Measurements from ENCODE around the gene TRIM13.

TRIM13 gene

GRCh38 chr13:50037788-50038187, 40.9 kb downstream of the TRIM13 start:
- DNase-seq (ENCODE audit: low spot score): no peak
- H3K4me1 ChIP-seq (ENCODE audit: control insufficient read depth in 2 of 2, insufficient read depth in 1 of 2, low read depth in 1 of 2, low read length in 2 of 2): no peaks in the 10 kb centered on the region
- H3K27me3 ChIP-seq (ENCODE audit: control insufficient read depth in 3 of 3, insufficient read depth in 3 of 3, low read depth in 1 of 3, low read length in 3 of 3): no peaks in the 10 kb centered on the region

GRCh38 chr13:50038266-50038665, 41.4 kb downstream of the TRIM13 start:
- Histone ChIP-seq H2BK15ac (ENCODE audit: low read length) (no peak overlapping the region), H3K4ac (ENCODE audit: low read length) (no peak overlapping the region), H3K36me3 (replicated peaks in 1 of 2; ENCODE audit: control insufficient read depth in 2 of 2, insufficient read depth in 2 of 2, low read length in 2 of 2) (peaks cover 0 to 50% of the 10 kb centered on the region in 2 donors), H3K4me2 (ENCODE audit: insufficient read depth, low read length, poor library complexity, severe bottlenecking) (no peak overlapping the region), H4K8ac (ENCODE audit: low read depth, low read length) (no peak overlapping the region), H3K23ac (ENCODE audit: low read depth, low read length, poor library complexity) (no peak overlapping the region), H3K9me3 (replicated peaks in 1 of 2; ENCODE audit: control insufficient read depth in 2 of 2, insufficient read depth in 1 of 2, low read depth in 1 of 2, low read length in 2 of 2) (no peaks in the 10 kb centered on the region), H4K91ac (ENCODE audit: low read depth, low read length, poor library complexity) (no peak overlapping the region), H3K4me1 (ENCODE audit: control insufficient read depth in 2 of 2, insufficient read depth in 1 of 2, low read depth in 1 of 2, low read length in 2 of 2) (no peaks in the 10 kb centered on the region), H2BK12ac (ENCODE audit: low read length) (no peak overlapping the region), H2AK5ac (ENCODE audit: low read depth, low read length) (no peak overlapping the region), H3K79me1 (ENCODE audit: low read depth, low read length) (no peaks in the 10 kb centered on the region), H3K27ac (replicated peaks; ENCODE audit: low read length) (no peak overlapping the region), H3K9ac (ENCODE audit: low read depth, low read length, poor library complexity) (no peak overlapping the region), H2AFZ (ENCODE audit: low read length) (no peak overlapping the region), H3K27me3 (ENCODE audit: control insufficient read depth in 3 of 3, insufficient read depth in 3 of 3, low read depth in 1 of 3, low read length in 3 of 3) (no peaks in the 10 kb centered on the region), H2BK120ac (ENCODE audit: low read depth, low read length) (no peak overlapping the region), H3K18ac (ENCODE audit: low read length) (no peak overlapping the region), H2BK5ac (ENCODE audit: low read length) (no peak overlapping the region), H3K4me3 (ENCODE audit: low read length in 2 of 2) (no peak overlapping the region), H3K14ac (ENCODE audit: low read length) (no peak overlapping the region)
- WGBS, 2 donors (ENCODE audit: extremely low coverage in 2 of 2, insufficient read length in 2 of 2, insufficient replicate concordance in 1 of 2): 100% methylated on average over 1 of the region's 6 CpGs; no CpG with 5 or more reads in 1 of the 2 donors
- DNase-seq (ENCODE audit: low spot score): no peak

More at GRCh38 chr13:50037788-50038187, 40.9 kb downstream of the TRIM13 start:
- Histone ChIP-seq H3K4me3 (ENCODE audit: low read length in 2 of 2) (no peak overlapping the region), H3K36me3 (replicated peaks in 1 of 2; ENCODE audit: control insufficient read depth in 2 of 2, insufficient read depth in 2 of 2, low read length in 2 of 2) (peaks cover 0 to 46% of the 10 kb centered on the region in 2 donors), H3K9me3 (replicated peaks in 1 of 2; ENCODE audit: control insufficient read depth in 2 of 2, insufficient read depth in 1 of 2, low read depth in 1 of 2, low read length in 2 of 2) (no peaks in the 10 kb centered on the region), H3K18ac (ENCODE audit: low read length) (no peak overlapping the region), H3K4ac (ENCODE audit: low read length) (no peak overlapping the region), H4K91ac (ENCODE audit: low read depth, low read length, poor library complexity) (no peak overlapping the region), H3K23ac (ENCODE audit: low read depth, low read length, poor library complexity) (no peak overlapping the region), H3K14ac (ENCODE audit: low read length) (no peak overlapping the region), H3K79me1 (ENCODE audit: low read depth, low read length) (no peaks in the 10 kb centered on the region), H2AFZ (ENCODE audit: low read length) (no peak overlapping the region), H4K8ac (ENCODE audit: low read depth, low read length) (no peak overlapping the region), H2BK120ac (ENCODE audit: low read depth, low read length) (no peak overlapping the region), H3K4me2 (ENCODE audit: insufficient read depth, low read length, poor library complexity, severe bottlenecking) (no peak overlapping the region), H2BK5ac (ENCODE audit: low read length) (no peak overlapping the region), H3K27ac (replicated peaks; ENCODE audit: low read length) (no peak overlapping the region), H2BK12ac (ENCODE audit: low read length) (no peak overlapping the region), H3K9ac (ENCODE audit: low read depth, low read length, poor library complexity) (no peak overlapping the region), H2BK15ac (ENCODE audit: low read length) (no peak overlapping the region), H2AK5ac (ENCODE audit: low read depth, low read length) (no peak overlapping the region)

GRCh38 chr13:50052478-50052877, 55.6 kb downstream of the TRIM13 start:
- H3K27me3 ChIP-seq (ENCODE audit: control insufficient read depth in 3 of 3, insufficient read depth in 3 of 3, low read depth in 1 of 3, low read length in 3 of 3): no peaks in the 10 kb centered on the region
- H3K79me1 ChIP-seq (ENCODE audit: low read depth, low read length): no peaks in the 10 kb centered on the region
- no peak overlapping the region for H2BK120ac ChIP-seq (ENCODE audit: low read depth, low read length)
- no peak overlapping the region for H4K91ac ChIP-seq (ENCODE audit: low read depth, low read length, poor library complexity)
- no CpG with 5 or more reads among the region's 4 CpGs for WGBS, 2 donors (ENCODE audit: extremely low coverage in 2 of 2, insufficient read length in 2 of 2, insufficient replicate concordance in 1 of 2)
- no peak overlapping the region for H2BK12ac ChIP-seq (ENCODE audit: low read length)
- H3K9me3 ChIP-seq (replicated peaks in 1 of 2; ENCODE audit: control insufficient read depth in 2 of 2, insufficient read depth in 1 of 2, low read depth in 1 of 2, low read length in 2 of 2): peaks cover 0 to 7% of the 10 kb centered on the region in 2 donors
- peaks cover 0 to 96% of the 10 kb centered on the region in 2 donors for H3K36me3 ChIP-seq (replicated peaks in 1 of 2; ENCODE audit: control insufficient read depth in 2 of 2, insufficient read depth in 2 of 2, low read length in 2 of 2)
- no peak overlapping the region for H3K4me2 ChIP-seq (ENCODE audit: insufficient read depth, low read length, poor library complexity, severe bottlenecking)
- no peak overlapping the region for H3K9ac ChIP-seq (ENCODE audit: low read depth, low read length, poor library complexity)
- no peak overlapping the region for H3K4ac ChIP-seq (ENCODE audit: low read length)
- H4K8ac ChIP-seq (ENCODE audit: low read depth, low read length): no peak overlapping the region
- no peak overlapping the region for H3K14ac ChIP-seq (ENCODE audit: low read length)
- H2BK5ac ChIP-seq (ENCODE audit: low read length): no peak overlapping the region
- no peak overlapping the region for H3K23ac ChIP-seq (ENCODE audit: low read depth, low read length, poor library complexity)
- no peak overlapping the region for H2AK5ac ChIP-seq (ENCODE audit: low read depth, low read length)
- no peak overlapping the region for H3K4me3 ChIP-seq (ENCODE audit: low read length in 2 of 2)
- no peak overlapping the region for H2AFZ ChIP-seq (ENCODE audit: low read length)
- H2BK15ac ChIP-seq (ENCODE audit: low read length): no peak overlapping the region
- no peak for DNase-seq (ENCODE audit: low spot score)
- H3K27ac ChIP-seq (replicated peaks; ENCODE audit: low read length): no peak overlapping the region
- H3K4me1 ChIP-seq (ENCODE audit: control insufficient read depth in 2 of 2, insufficient read depth in 1 of 2, low read depth in 1 of 2, low read length in 2 of 2): no peaks in the 10 kb centered on the region
- no peak overlapping the region for H3K18ac ChIP-seq (ENCODE audit: low read length)

GRCh38 chr13:50053844-50054243, 57.0 kb downstream of the TRIM13 start:
- no peak overlapping the region for H4K8ac ChIP-seq (ENCODE audit: low read depth, low read length)
- H2BK120ac ChIP-seq (ENCODE audit: low read depth, low read length): no peak overlapping the region
- H4K91ac ChIP-seq (ENCODE audit: low read depth, low read length, poor library complexity): no peak overlapping the region
- DNase-seq (ENCODE audit: low spot score): no peak
- no peak overlapping the region for H3K9ac ChIP-seq (ENCODE audit: low read depth, low read length, poor library complexity)
- H3K4ac ChIP-seq (ENCODE audit: low read length): no peak overlapping the region
- peaks cover 0 to 97% of the 10 kb centered on the region in 2 donors for H3K36me3 ChIP-seq (replicated peaks in 1 of 2; ENCODE audit: control insufficient read depth in 2 of 2, insufficient read depth in 2 of 2, low read length in 2 of 2)
- no peak overlapping the region for H3K27ac ChIP-seq (replicated peaks; ENCODE audit: low read length)
- peaks cover 0 to 4% of the 10 kb centered on the region in 2 donors for H3K9me3 ChIP-seq (replicated peaks in 1 of 2; ENCODE audit: control insufficient read depth in 2 of 2, insufficient read depth in 1 of 2, low read depth in 1 of 2, low read length in 2 of 2)
- no peak overlapping the region for H3K4me2 ChIP-seq (ENCODE audit: insufficient read depth, low read length, poor library complexity, severe bottlenecking)
- no peak overlapping the region for H2BK12ac ChIP-seq (ENCODE audit: low read length)
- H3K4me1 ChIP-seq (ENCODE audit: control insufficient read depth in 2 of 2, insufficient read depth in 1 of 2, low read depth in 1 of 2, low read length in 2 of 2): no peaks in the 10 kb centered on the region
- no peaks in the 10 kb centered on the region for H3K27me3 ChIP-seq (ENCODE audit: control insufficient read depth in 3 of 3, insufficient read depth in 3 of 3, low read depth in 1 of 3, low read length in 3 of 3)
- no peaks in the 10 kb centered on the region for H3K79me1 ChIP-seq (ENCODE audit: low read depth, low read length)
- no peak overlapping the region for H2AFZ ChIP-seq (ENCODE audit: low read length)
- no peak overlapping the region for H2BK5ac ChIP-seq (ENCODE audit: low read length)
- no peak overlapping the region for H3K23ac ChIP-seq (ENCODE audit: low read depth, low read length, poor library complexity)
- H3K14ac ChIP-seq (ENCODE audit: low read length): no peak overlapping the region
- no peak overlapping the region for H3K4me3 ChIP-seq (ENCODE audit: low read length in 2 of 2)
- no peak overlapping the region for H2BK15ac ChIP-seq (ENCODE audit: low read length)
- no peak overlapping the region for H2AK5ac ChIP-seq (ENCODE audit: low read depth, low read length)
- no CpG with 5 or more reads among the region's 1 CpG for WGBS, 2 donors (ENCODE audit: extremely low coverage in 2 of 2, insufficient read length in 2 of 2, insufficient replicate concordance in 1 of 2)
- no peak overlapping the region for H3K18ac ChIP-seq (ENCODE audit: low read length)

All from neuronal stem cell (in vitro differentiated cells).